Motor neuron (in vitro differentiated cells): ENCODE results near the gene TSTD1. TPM values are rescaled to one million over a fixed set of nuclear protein-coding genes. Genes with fewer than 3 reads are reported as not detected.

Experiments
- ATAC-seq, 8 experiments: fragments of 200-7000 bp; cut with Tn5 transposase; replicated peaks in 6 of 8; 2 replicates each; pipeline ENCODE4 v1.8.0; 2021; ENCODE audit warnings: mild to moderate bottlenecking in 8 of 8, moderate library complexity in 8 of 8
- H3K27ac ChIP-seq, 2 donors: fragments of 250-450 bp; sonication (Bioruptor Pico); 2 replicates each; pipeline ENCODE4 v1.9.0; 2021; ENCODE audit warnings: antibody characterized with exemption in 2 of 2, mild to moderate bottlenecking in 2 of 2, moderate library complexity in 1 of 2
- H3K4me1 ChIP-seq, 2 donors: fragments of 250-450 bp; sonication (Bioruptor Pico); replicated peaks in 1 of 2; 2 replicates each; pipeline ENCODE4 v1.6.1; 2021; ENCODE audit warnings: antibody characterized with exemption in 2 of 2, mild to moderate bottlenecking in 2 of 2, moderate library complexity in 1 of 2
- H3K4me3 ChIP-seq, 5 donors: fragments of 250-450 bp; sonication (Bioruptor Pico); 2 replicates each; pipeline ENCODE4 v1.9.0; 2021; ENCODE audit warnings: antibody characterized with exemption in 5 of 5, mild to moderate bottlenecking in 5 of 5, moderate library complexity in 4 of 5
- WGBS, 10 experiments: fragments of 450-650 bp; shearing (Covaris generic); methylation state at CpG; one replicate each; pipeline ENCODE4 v1.0.0; 2022; 5-methylcytosine and 5-hydroxymethylcytosine counted together
- in situ Hi-C, 9 experiments: fragments of 400-800 bp; cut with MboI; loops; one replicate each; pipeline ENCODE4 v1.15.0; 2021; ENCODE audit warnings: low sequenced_read_pairs in 9 of 9, low pct_unique_long_range_greater_than_20kb in 2 of 9; ENCODE audit not compliant: unreplicated experiment in 9 of 9
- total RNA-seq, 8 experiments: library from RNA; unstranded; fragments of 300-600 nt; gene quantifications; 2 replicates each; pipeline versions ENCODE4 v1.2.3 to v1.2.4, GENCODE V29; 2022

Gene TSTD1, protein sequence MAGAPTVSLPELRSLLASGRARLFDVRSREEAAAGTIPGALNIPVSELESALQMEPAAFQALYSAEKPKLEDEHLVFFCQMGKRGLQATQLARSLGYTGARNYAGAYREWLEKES
- total RNA-seq, result 10 to 100 TPM in 1 of 8 experiments, 1 to 10 TPM in 4, under 1 TPM in 1, not detected in 2; 0.46 to 13.4 (median 1.9) TPM

GRCh38 chr1:161038523-161039153 lies at the start of gene TSTD1:
Gene TSTD1 (minus strand): TSS chr1:161038964. CDS start chr1:161038889, 75 bp downstream.
- peak in 6 of 8 experiments; percentile 32 to 90 (median 46) for ATAC-seq
- WGBS, 10 experiments, result 38 to 86% (median 66%) methylated on average over 2 to 25 of the region's 54 CpGs; no CpG with 5 or more reads in 6 of the 10 experiments
- peak within 1 kb of the TSS in 3 of 5 donors; percentile 1 to 49 (median 34) for H3K4me3 ChIP-seq
- peaks cover 2 to 13% of the 10 kb centered on the region in 2 donors for H3K4me1 ChIP-seq
- peak within 1 kb of the TSS in 1 of 2 donors; percentile 15 for H3K27ac ChIP-seq
- in situ Hi-C loops, result loop anchor here in 1 of 9 experiments (25.0 kb wide), 1 partner anchor 99 kb away; the partner anchor contains the start of gene DEDD

GRCh38 chr1:161086457-161086856 lies 47.7 kb upstream of the TSTD1 start:
- no peak overlapping the region for H3K27ac ChIP-seq
- ATAC-seq, result peak in 3 of 8 experiments; percentile 6 to 49 (median 9)
- 0 to 40% (median 10%) methylated on average over 1 to 2 of the region's 4 CpGs; no CpG with 5 or more reads in 6 of the 10 experiments for WGBS, 10 experiments
- no peak overlapping the region for H3K4me3 ChIP-seq
- in situ Hi-C loops, result loop anchor here in 1 of 9 experiments (25.0 kb wide), 1 partner anchor 99 kb away; no protein-coding TSS in a partner anchor
- H3K4me1 ChIP-seq, result peaks cover 5 to 19% of the 10 kb centered on the region in 2 donors

DNA sequence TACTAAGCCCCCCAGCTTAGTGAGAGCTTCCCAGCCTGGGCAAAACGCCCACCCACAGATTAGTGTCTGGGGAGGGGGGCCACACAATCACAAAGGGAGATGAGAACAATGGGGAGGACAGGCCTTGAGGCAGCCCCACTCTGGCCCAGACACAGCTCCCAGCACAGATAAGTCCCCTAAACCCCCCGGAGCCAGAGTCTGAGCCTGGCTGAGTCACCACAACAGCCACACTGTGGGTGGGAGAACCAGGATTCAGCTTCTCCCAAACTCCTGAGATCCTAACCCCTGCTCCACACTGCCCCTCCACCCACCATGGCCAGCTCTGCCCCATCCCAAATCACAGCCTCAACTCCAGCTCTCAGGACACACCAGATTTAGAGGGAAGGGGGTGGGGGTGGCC lies 46.4 kb upstream of the TSTD1 start:
- in situ Hi-C loops, result loop anchor here in 1 of 9 experiments (25.0 kb wide), 1 partner anchor 98 kb away; no protein-coding TSS in a partner anchor
- Histone ChIP-seq H3K4me3 (no peak overlapping the region), H3K27ac (no peak overlapping the region), H3K4me1 (peaks cover 5 to 19% of the 10 kb centered on the region in 2 donors)
- 50% methylated on average over 1 of the region's 2 CpGs; no CpG with 5 or more reads in 9 of the 10 experiments for WGBS, 10 experiments
- no peak for ATAC-seq

DNA sequence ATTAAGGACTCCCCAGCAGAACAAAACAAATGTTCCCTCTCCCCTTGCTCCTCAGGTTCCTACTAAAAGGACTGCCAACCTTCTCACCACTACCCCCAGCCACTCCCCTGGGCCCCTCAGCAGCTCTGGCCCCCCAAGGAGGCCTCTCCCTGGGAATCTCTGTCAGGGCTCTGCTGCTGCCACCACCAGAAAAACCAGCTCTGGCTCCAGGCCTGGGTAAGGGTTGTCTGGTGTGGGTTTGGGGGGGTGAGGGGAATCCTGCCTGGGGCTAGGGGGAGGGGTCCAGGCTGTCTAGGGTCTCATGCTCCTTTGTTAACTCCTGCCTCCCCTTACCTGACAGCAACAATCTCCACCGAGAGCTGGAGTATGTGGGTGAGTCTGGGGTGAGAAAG lies 45.8 kb upstream of the TSTD1 start:
- no peak overlapping the region for H3K27ac ChIP-seq
- in situ Hi-C loops, result loop anchor here in 1 of 9 experiments (25.0 kb wide), 1 partner anchor 97 kb away; no protein-coding TSS in a partner anchor
- no peak for ATAC-seq
- H3K4me1 ChIP-seq, result peaks cover 5 to 19% of the 10 kb centered on the region in 2 donors
- no peak overlapping the region for H3K4me3 ChIP-seq
- 80 to 88% methylated on average over 1 of the region's 1 CpG; no CpG with 5 or more reads in 8 of the 10 experiments for WGBS, 10 experiments

- no peak for ATAC-seq
- in situ Hi-C loops, result loop anchor here in 1 of 9 experiments (25.0 kb wide), 1 partner anchor 97 kb away; no protein-coding TSS in a partner anchor
These were observed 45.2 kb upstream of the TSTD1 start for GRCh38 chr1:161083748-161084596.

GRCh38 chr1:161082996-161083747 lies 44.4 kb upstream of the TSTD1 start:
- in situ Hi-C loops, result loop anchor here in 1 of 9 experiments (25.0 kb wide), 1 partner anchor 96 kb away; no protein-coding TSS in a partner anchor
- 20 to 100% (median 73%) methylated on average over 1 to 6 of the region's 8 CpGs; no CpG with 5 or more reads in 5 of the 10 experiments for WGBS, 10 experiments
- H3K4me1 ChIP-seq, result peaks cover 5 to 19% of the 10 kb centered on the region in 2 donors
- ATAC-seq, result peak; percentile 77 to 97 (median 96)
- H3K4me3 ChIP-seq, result no peak overlapping the region
- H3K27ac ChIP-seq, result peak overlapping the region in 1 of 2 donors; percentile 75

More at GRCh38 chr1:161083748-161084596, 45.2 kb upstream of the TSTD1 start:
- 47 to 96% (median 94%) methylated on average over 2 to 8 of the region's 10 CpGs; no CpG with 5 or more reads in 3 of the 10 experiments for WGBS, 10 experiments
- peak overlapping the region in 1 of 2 donors; percentile 75 for H3K27ac ChIP-seq
- no peak overlapping the region for H3K4me3 ChIP-seq
- H3K4me1 ChIP-seq, result peaks cover 5 to 19% of the 10 kb centered on the region in 2 donors

DNA sequence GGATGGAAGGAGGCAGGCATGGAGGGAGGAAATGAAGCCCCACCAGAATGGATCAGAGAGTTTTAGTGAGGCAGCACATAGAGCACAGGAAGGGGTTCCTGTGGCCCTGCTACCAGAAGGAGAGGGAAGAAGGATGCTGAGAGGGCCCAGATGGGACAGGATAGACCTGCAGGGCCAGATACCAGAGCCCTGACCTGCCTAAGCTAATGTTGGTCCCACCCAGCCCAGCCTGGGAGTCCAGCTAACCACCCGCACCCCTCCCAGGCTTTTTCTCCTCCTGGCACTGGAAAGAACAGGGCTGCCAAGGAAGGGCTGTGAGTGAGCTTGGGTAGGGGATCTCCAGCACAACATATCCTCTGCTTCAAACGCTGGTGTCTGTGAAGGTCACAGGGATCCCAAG lies 43.7 kb upstream of the TSTD1 start:
- no peak for ATAC-seq
- no peak overlapping the region for H3K4me3 ChIP-seq
- H3K27ac ChIP-seq, result no peak overlapping the region
- in situ Hi-C loops, result loop anchor here in 1 of 9 experiments (25.0 kb wide), 1 partner anchor 95 kb away; no protein-coding TSS in a partner anchor
- peaks cover 5 to 19% of the 10 kb centered on the region in 2 donors for H3K4me1 ChIP-seq
- 40 to 100% (median 89%) methylated on average over 1 to 2 of the region's 2 CpGs; no CpG with 5 or more reads in 5 of the 10 experiments for WGBS, 10 experiments

GRCh38 chr1:161081519-161081918 lies 42.8 kb upstream of the TSTD1 start:
- ATAC-seq, result no peak
- no peak overlapping the region for H3K27ac ChIP-seq
- peaks cover 5 to 19% of the 10 kb centered on the region in 2 donors for H3K4me1 ChIP-seq
- WGBS, 10 experiments, result 78 to 86% (median 80%) methylated on average over 1 to 5 of the region's 5 CpGs; no CpG with 5 or more reads in 7 of the 10 experiments
- in situ Hi-C loops, result loop anchor here in 1 of 9 experiments (25.0 kb wide), 1 partner anchor 94 kb away; no protein-coding TSS in a partner anchor
- no peak overlapping the region for H3K4me3 ChIP-seq

DNA sequence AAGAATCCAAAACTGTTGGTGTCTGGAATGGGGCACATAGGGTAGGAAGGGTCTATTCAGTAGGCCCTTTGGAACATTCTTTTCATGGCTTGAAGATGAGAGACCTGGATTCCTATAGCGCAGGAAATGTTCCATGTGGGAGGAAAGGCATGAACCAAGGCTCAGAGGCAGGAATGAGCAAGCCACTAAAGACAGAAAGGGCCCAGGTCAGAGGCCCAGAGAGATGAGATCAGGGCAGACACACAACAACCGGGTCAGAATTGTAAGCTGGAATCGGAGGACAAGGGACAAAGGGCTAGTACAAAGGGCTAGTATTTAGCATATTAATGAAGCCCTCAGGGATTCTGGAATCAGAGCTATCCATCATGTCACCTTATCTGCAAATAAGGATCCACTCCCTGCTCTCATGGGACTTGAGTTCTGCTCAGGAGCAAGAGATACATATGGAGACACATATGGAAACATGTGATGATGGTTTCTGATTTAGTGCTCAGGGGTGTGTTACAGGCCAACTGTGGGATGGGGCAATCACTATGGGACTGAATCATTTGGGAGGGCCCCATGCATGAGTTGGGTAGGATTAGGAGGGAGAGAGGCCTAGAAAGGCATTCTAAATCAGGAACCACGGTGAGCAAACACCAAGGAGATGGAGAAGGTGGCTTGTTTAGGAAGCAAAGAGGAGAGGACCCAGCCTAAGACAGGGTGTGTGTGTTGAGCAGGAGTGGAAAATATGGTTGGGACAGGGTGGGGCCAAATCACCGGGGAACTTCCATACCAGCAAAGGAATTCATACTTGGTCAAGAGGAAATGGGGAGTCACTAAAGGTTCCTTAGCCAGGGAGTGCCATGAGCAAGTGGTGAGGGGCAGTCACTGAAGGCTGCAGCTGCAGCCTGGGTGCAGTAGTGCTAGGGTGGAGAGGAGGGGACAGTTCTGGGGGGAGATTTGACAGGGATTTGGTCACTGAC lies 42.0 kb upstream of the TSTD1 start:
- ATAC-seq, result peak in 3 of 8 experiments; percentile 7 to 37 (median 22)
- in situ Hi-C loops, result loop anchor here in 1 of 9 experiments (25.0 kb wide), 1 partner anchor 93 kb away; no protein-coding TSS in a partner anchor

DNA sequence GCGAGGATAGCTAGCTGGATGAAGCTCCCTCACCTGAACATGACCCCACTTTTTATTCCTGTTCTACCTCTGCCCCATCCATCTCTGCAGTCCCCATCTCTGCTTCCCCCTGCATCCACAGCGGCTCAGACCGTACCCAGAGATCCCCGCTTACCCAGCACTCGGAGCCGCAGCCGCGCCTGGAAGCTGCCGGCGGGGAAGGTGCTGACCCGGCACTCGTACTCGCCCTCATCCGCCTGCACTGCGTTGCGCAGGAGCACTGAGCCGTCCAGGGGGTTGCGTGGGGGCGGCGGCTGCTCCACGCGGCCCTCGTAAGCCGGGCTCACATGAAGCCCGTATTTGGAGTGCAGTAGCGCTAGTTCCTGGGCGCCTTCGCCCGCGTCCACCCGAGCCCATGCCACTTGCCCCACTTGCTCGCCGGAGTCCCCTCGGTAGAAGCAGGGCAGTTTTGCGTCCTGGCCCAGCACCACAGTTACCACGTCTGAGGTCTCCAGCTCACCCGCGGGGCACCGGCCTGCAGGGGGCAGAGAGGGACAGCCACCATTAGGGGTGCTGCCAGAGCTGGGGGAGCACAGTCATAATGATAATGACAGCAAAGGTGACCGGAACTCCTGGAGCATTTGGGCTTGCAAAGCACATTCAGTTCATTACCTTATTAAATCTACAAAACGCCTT lies 40.8 kb upstream of the TSTD1 start:
- 83 to 98% (median 95%) methylated on average over 1 to 18 of the region's 41 CpGs; no CpG with 5 or more reads in 5 of the 10 experiments for WGBS, 10 experiments

More for the DNA sequence above, 42.0 kb upstream of the TSTD1 start:
- Histone ChIP-seq H3K4me3 (no peak overlapping the region), H3K27ac (no peak overlapping the region), H3K4me1 (peaks cover 5 to 19% of the 10 kb centered on the region in 2 donors)
- 20 to 53% (median 44%) methylated on average over 1 to 5 of the region's 5 CpGs; no CpG with 5 or more reads in 2 of the 10 experiments for WGBS, 10 experiments

More for the DNA sequence above, 40.8 kb upstream of the TSTD1 start:
- ATAC-seq, result no peak
- in situ Hi-C loops, result loop anchor here in 1 of 9 experiments (25.0 kb wide), 1 partner anchor 92 kb away; no protein-coding TSS in a partner anchor
- peaks cover 5 to 18% of the 10 kb centered on the region in 2 donors for H3K4me1 ChIP-seq
- no peak overlapping the region for H3K4me3 ChIP-seq
- no peak overlapping the region for H3K27ac ChIP-seq
